Epithelial cell of alveolus of lung (primary cell): ENCODE results near the gene FAM169A. TPM values are rescaled to one million over a fixed set of nuclear protein-coding genes. Genes with fewer than 3 reads are reported as not detected.

Experiments
- total RNA-seq: library from RNA; depleted of rRNA; stranded (reverse); fragments of >200 nt; gene quantifications from 2 replicates; pipeline ENCODE4 v1.2.1, GENCODE V29; 2015

FAM169A gene, protein sequence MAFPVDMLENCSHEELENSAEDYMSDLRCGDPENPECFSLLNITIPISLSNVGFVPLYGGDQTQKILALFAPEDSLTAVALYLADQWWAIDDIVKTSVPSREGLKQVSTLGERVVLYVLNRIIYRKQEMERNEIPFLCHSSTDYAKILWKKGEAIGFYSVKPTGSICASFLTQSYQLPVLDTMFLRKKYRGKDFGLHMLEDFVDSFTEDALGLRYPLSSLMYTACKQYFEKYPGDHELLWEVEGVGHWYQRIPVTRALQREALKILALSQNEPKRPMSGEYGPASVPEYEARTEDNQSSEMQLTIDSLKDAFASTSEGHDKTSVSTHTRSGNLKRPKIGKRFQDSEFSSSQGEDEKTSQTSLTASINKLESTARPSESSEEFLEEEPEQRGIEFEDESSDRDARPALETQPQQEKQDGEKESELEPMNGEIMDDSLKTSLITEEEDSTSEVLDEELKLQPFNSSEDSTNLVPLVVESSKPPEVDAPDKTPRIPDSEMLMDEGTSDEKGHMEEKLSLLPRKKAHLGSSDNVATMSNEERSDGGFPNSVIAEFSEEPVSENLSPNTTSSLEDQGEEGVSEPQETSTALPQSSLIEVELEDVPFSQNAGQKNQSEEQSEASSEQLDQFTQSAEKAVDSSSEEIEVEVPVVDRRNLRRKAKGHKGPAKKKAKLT
- under 0.01 and 0.78 TPM in 2 replicates for total RNA-seq

DNA sequence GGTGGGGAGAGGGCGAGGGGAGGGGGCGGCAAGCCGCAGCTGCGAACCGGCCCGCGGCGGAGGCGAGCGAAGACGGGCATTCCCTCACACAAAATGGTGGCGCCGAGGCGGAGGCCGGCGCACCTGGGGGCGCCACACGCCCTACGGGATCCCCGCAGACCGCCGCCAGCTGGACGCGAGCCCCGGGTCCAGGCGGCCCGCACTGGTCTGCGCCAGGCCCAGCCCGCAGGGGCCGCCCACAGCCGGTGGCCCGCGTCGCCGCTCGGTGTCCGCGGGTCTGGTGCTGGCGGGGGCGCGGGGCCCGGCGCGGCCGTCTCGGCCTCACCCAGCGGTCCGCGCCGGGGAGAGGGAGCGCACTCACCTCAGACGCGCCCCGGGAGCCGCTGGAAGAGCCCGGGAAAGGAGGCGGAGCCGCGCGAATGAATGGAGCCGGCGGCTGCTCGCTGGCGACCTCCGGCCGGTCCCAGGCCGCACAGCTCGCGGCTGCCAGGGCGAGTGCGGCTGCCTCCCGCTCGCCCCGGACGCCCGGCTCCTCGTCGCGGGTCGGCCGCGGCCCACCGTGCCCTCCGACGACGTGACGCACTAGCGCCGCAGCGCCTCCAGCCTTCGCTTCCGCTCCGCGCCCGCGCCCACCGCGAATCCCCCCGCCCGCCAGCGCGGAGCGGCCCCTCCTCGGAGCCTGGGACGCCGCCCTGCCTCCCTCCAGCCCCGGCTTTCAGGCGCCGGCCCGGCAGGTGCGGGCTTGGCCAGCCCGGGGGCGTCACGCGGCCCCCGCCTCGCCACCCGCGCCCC lies at the start of gene FAM169A:
TSS of gene FAM169A (minus strand) at position 584 of the 792 bp plus-strand sequence. CDS start 24,711 bp downstream, outside the sequence.

DNA sequence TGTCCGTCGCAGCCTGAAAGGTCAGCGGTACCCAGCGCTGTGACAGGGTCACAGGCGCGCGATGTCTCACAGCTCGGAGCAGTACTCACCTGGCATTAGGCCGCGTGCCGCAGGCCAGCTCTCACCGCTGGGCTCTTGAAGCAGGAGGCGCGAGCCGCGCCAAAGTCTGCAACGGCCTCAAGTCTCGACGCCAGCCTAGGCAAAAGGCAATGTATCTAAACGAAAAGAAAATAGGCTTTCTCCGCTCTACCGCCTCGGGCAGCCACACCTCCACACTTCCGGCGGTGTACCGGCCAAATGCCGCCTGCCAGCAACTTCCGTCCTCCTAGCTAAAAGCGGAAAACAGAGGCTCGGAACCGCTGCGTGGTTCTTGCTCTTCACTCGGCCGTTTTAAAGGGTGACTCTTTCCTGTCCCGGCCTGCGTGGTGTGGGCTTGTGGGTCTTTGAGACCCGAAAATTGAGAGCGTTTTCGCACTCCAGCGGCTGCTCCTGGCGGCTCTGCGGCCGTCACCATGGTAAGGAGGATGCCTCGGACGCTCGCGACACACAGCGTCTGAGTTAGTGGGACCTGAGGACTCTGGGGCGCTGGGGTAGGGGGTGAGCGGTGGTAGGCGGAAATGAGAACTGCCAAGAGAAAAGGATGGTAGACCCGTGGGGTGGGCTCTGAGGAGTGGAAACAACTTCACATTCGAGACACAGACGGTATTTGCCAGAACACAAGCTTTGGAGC lies 99.2 kb downstream of the FAM169A start, which contains the start of the genes GFM2 and NSA2:
TSS of gene GFM2 (minus strand) at position 269 of the 730 bp plus-strand sequence. CDS start 3,375 bp downstream, outside the sequence.
TSS of gene NSA2 (plus strand) at position 401 of the 730 bp plus-strand sequence. CDS start at position 513, 112 bp downstream.

Other genes starting within 250 kb of the FAM169A start
- gene ENC1, start 225.7 kb downstream of the FAM169A start, total RNA-seq = 37.9 and 49.5 TPM in 2 replicates
- gene HEXB, start 181.2 kb downstream of the FAM169A start, total RNA-seq = 93.3 and 113 TPM in 2 replicates
- 24.0 and 25.7 TPM in 2 replicates for gene GFM2, start 99.3 kb downstream of the FAM169A start, total RNA-seq
- 85.2 and 231 TPM in 2 replicates for gene NSA2, start 99.1 kb downstream of the FAM169A start, total RNA-seq
- 0.32 and 0.65 TPM in 2 replicates for gene GCNT4, start 186.2 kb upstream of the FAM169A start, total RNA-seq